NCI-H1105 treated with DMSO at 0.1 percent for 48 hours (cell line): ENCODE data around the gene CAMK1G.
A peak's percentile ranks its signal among the peaks of the same experiment; 100 is the strongest.

Source experiments
- DNase-seq: peaks from one replicate; lab custom pipeline; 2025; lab: John Stamatoyannopoulos, UW

The CAMK1G gene

DNA sequence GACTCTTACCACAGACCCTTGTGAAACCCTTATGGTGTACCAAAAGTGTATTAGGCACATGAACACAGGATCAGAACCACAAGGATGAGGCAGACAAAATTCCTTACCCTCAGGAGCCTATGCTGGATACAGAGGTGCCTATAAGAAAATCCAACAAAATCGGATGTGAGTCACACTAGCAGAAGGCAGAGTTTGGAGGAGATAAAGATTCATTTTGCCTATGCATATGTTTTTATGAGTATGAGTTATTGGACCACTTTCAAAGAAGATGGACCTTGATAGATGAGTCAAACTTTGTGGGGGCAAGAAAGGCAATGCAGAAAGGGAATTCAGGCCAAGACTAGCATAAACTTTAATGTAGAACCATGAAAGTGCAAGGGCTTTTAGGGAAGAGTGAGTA is 17.0 kb downstream of the CAMK1G start:
- no peak for DNase-seq

GRCh38 chr1:209601809-209602657 is 18.5 kb downstream of the CAMK1G start:
- peak; percentile 13 for DNase-seq

DNA sequence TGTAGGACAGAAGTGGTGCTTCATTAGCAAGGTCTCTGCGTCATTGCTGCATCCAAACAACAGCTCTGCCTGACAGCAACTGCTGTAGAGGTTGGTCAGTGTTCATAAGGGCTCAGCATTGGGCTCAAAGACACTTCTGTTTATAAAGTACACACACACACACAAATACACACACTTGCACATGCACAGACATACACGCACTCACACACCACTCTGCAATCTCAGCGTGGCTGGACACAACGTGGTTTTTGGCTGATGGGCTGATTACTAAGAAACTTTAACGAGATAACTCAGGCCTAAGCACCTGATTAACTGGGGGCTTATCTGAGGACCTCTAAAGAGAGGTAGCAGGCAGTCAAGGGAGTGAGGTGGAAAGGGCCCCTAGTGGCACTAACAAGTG is 20.4 kb downstream of the CAMK1G start:
- no peak for DNase-seq

DNA sequence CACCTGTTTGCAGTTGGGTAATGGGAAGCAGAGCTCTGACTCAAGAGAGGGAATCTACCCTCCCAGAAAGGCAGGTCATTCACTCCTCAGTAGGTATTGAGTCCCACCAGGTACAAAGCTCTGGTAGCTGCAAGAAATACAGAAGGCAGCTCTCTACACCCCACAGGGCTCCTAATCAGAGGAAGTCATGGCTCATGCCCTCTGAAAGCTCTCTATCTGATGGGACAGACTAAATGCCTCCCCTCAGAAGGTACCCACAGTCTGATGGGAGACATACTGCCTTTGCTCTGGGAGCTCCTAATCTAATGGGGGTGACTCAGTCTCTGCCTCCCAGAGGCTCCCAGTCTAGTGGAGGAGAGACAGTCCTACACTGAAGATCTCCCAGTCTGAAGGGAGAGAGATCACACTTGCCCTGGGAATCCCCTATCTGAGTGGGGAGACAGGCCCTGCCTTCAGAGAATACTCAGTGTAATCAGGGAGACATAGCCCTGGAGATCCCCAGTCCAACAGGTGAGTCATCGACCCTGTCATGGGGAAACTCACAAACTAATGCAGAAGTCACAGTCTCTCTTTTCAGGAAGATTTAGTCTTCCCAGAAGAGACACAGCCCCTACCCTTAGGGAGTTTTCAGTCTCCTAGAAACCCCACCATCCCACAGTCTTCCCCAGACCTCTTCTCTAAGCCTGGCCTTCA is 23.7 kb downstream of the CAMK1G start:
- no peak for DNase-seq

- no peak for DNase-seq
Observed at GRCh38 chr1:209607795-209608178, 24.3 kb downstream of the CAMK1G start.

- no peak for DNase-seq
Observed at GRCh38 chr1:209609041-209609790, 25.7 kb downstream of the CAMK1G start.

GRCh38 chr1:209609791-209610630 is 26.5 kb downstream of the CAMK1G start:
- DNase-seq = no peak

GRCh38 chr1:209610631-209610905 is 27.1 kb downstream of the CAMK1G start:
- DNase-seq = no peak

DNA sequence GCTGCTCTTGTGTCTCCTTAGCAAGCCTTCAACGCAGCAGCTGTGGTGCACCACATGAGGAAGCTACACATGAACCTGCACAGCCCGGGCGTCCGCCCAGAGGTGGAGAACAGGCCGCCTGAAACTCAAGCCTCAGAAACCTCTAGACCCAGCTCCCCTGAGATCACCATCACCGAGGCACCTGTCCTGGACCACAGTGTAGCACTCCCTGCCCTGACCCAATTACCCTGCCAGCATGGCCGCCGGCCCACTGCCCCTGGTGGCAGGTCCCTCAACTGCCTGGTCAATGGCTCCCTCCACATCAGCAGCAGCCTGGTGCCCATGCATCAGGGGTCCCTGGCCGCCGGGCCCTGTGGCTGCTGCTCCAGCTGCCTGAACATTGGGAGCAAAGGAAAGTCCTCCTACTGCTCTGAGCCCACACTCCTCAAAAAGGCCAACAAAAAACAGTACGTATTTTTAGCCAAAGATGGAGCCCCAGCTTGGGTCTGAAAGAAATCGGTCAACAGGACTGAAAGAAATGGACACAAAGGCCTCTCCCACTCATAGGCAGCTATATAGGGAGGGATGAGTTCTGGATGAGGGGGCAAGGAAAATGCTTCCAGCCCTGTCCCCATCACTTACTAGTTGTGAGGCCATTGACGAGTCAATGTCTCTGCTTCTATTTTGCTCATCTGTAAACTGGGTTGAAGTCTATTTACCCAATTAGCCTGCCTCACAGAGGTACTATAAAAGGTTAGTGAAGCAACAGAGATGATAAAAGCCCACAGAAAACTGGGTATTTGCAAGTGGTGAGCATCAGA is 28.5 kb downstream of the CAMK1G start:
- no peak for DNase-seq

GRCh38 chr1:209612646-209613399 is 29.3 kb downstream of the CAMK1G start:
- DNase-seq = no peak

- DNase-seq = no peak
Observed at GRCh38 chr1:209613400-209614150, 30.1 kb downstream of the CAMK1G start.

GRCh38 chr1:209614151-209614420 is 30.6 kb downstream of the CAMK1G start:
- no peak for DNase-seq

GRCh38 chr1:209614906-209615305 is 31.4 kb downstream of the CAMK1G start:
- DNase-seq = no peak

- no peak for DNase-seq
Observed at GRCh38 chr1:209616366-209617046, 33.0 kb downstream of the CAMK1G start.

DNA sequence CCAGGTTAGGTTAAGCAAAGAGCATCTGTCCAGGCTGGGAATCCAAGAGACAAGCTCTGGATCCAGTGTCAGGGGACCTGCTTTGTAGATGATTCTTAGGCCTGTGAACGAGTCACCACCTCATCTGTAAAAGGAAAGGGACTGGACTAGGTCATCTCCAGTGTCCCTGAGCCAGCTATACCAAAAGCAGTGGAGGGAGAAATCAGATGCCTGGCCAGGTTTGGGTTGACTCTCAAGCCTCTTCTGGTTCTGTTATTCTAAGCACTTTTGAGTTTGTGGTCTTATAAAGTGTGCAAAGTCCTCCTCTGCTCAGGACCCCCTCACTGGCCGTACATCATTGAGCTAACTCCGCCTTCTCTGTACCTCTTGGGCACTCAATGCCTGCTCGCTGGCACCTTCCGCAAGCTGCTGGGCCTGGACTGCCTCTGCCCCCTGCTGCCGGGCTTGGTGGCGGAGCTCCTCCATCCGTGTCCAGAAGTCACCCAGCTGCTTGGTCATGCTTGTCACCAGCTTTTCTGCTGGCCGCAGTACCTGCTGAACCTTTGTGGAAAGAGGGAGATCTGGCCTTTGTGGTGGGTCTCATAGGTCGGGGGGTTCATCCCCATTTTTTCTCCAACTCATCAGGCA is 33.6 kb downstream of the CAMK1G start:
- no peak for DNase-seq

DNA sequence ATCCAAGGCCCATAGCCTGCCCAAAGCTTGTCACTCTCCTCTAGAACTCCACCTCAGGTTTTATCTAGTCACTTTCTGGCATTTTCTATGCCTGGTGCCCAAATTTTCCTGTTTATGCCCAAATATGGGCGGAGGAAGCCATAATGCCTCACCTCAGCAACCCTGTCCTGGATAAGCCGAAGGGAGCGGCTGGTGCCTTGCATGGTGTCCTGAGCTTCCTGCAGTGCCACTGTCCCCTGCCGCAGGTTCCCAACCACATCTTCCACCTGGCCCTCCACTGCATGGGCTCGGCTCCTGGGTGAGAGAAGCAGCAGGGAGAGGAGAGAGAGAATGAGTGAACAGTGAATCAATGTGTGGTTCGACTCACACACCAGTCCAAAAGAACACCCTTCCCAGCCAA is 34.2 kb downstream of the CAMK1G start:
- no peak for DNase-seq

- no peak for DNase-seq
Observed at GRCh38 chr1:209618291-209618690, 34.8 kb downstream of the CAMK1G start.

GRCh38 chr1:209618756-209619420 is 35.4 kb downstream of the CAMK1G start:
- DNase-seq = no peak
